HG02970 (cell line): ENCODE data around the gene THAP6.
"Not testable (repeated sequence)": the region's sequence is repeated elsewhere in the genome, so short reads cannot be mapped to it uniquely, and the experiment has no call there.

Experiments used
- ATAC-seq: cut with Tn5 transposase; IDR thresholded peaks from one replicate; pipeline ENCODE4 v1.9.1; 2021; ENCODE audit warnings: mild to moderate bottlenecking, moderate library complexity, moderate number of reproducible peaks; ENCODE audit not compliant: unreplicated experiment, low FRiP score

The THAP6 gene

GRCh38 chr4:75519452-75519851 lies 5.2 kb downstream of the THAP6 start:
- not testable (repeated sequence) for ATAC-seq

- ATAC-seq: no peak
Measured at GRCh38 chr4:75525086-75525485, 10.8 kb downstream of the THAP6 start.

GRCh38 chr4:75525910-75526309 lies 11.6 kb downstream of the THAP6 start:
- ATAC-seq: no peak

GRCh38 chr4:75527482-75527881 lies 13.2 kb downstream of the THAP6 start:
- ATAC-seq: no peak

- ATAC-seq: no peak
Measured at GRCh38 chr4:75530556-75531322, 16.5 kb downstream of the THAP6 start.

- ATAC-seq: not testable (repeated sequence)
Measured at GRCh38 chr4:75531536-75532143, 17.4 kb downstream of the THAP6 start.

- ATAC-seq: not testable (repeated sequence)
Measured at GRCh38 chr4:75533339-75533887, 19.1 kb downstream of the THAP6 start.

GRCh38 chr4:75533926-75534325 lies 19.7 kb downstream of the THAP6 start:
- not testable (repeated sequence) for ATAC-seq

- ATAC-seq: not testable (repeated sequence)
Measured at GRCh38 chr4:75537308-75537707, 23.0 kb downstream of the THAP6 start.

GRCh38 chr4:75542824-75543223 lies 28.6 kb downstream of the THAP6 start:
- no peak for ATAC-seq

GRCh38 chr4:75544220-75544619 lies 29.9 kb downstream of the THAP6 start:
- ATAC-seq: not testable (repeated sequence)

- ATAC-seq: no peak
Measured at GRCh38 chr4:75544870-75545269, 30.6 kb downstream of the THAP6 start.

- no peak for ATAC-seq
Measured at GRCh38 chr4:75545526-75545925, 31.3 kb downstream of the THAP6 start.

GRCh38 chr4:75547647-75548387 lies 33.5 kb downstream of the THAP6 start:
- no peak for ATAC-seq

- no peak for ATAC-seq
Measured at GRCh38 chr4:75549019-75549418, 34.7 kb downstream of the THAP6 start.

- ATAC-seq: no peak
Measured at GRCh38 chr4:75552452-75552851, 38.2 kb downstream of the THAP6 start.

GRCh38 chr4:75555294-75556164 lies 41.3 kb downstream of the THAP6 start, which contains the start of gene ODAPH:
TSS of gene ODAPH (plus strand) at chr4:75556066. CDS start at chr4:75556083, 17 bp downstream.
- no peak for ATAC-seq

- no peak for ATAC-seq
Measured at GRCh38 chr4:75557696-75558095, 43.4 kb downstream of the THAP6 start.

GRCh38 chr4:75561789-75562188 lies 47.5 kb downstream of the THAP6 start:
- ATAC-seq: no peak

- ATAC-seq: no peak
Measured at GRCh38 chr4:75564023-75564422, 49.8 kb downstream of the THAP6 start.
